Measurements from ENCODE around the gene AFAP1L2.

AFAP1L2 gene

GRCh38 chr10:114392112-114392835 lies 12.0 kb downstream of the AFAP1L2 start:
- in situ Hi-C loops (cut with MboI; ENCODE audit: low sequenced_read_pairs): no loop called here

- in situ Hi-C loops (cut with MboI; ENCODE audit: low sequenced_read_pairs): no loop called here
Observed at GRCh38 chr10:114391599-114391998, 12.7 kb downstream of the AFAP1L2 start.

GRCh38 chr10:114389426-114389825 lies 14.9 kb downstream of the AFAP1L2 start:
- in situ Hi-C loops (cut with MboI; ENCODE audit: low sequenced_read_pairs): no loop called here

- in situ Hi-C loops (cut with MboI; ENCODE audit: low sequenced_read_pairs): no loop called here
Observed at GRCh38 chr10:114388275-114388674, 16.0 kb downstream of the AFAP1L2 start.

- in situ Hi-C loops (cut with MboI; ENCODE audit: low sequenced_read_pairs): no loop called here
Observed at GRCh38 chr10:114387784-114388183, 16.5 kb downstream of the AFAP1L2 start.

- in situ Hi-C loops (cut with MboI; ENCODE audit: low sequenced_read_pairs): no loop called here
Observed at GRCh38 chr10:114386452-114386851, 17.9 kb downstream of the AFAP1L2 start.

- in situ Hi-C loops (cut with MboI; ENCODE audit: low sequenced_read_pairs): no loop called here
Observed at GRCh38 chr10:114385557-114385956, 18.7 kb downstream of the AFAP1L2 start.

GRCh38 chr10:114384601-114385000 lies 19.7 kb downstream of the AFAP1L2 start:
- in situ Hi-C loops (cut with MboI; ENCODE audit: low sequenced_read_pairs): no loop called here

- in situ Hi-C loops (cut with MboI; ENCODE audit: low sequenced_read_pairs): no loop called here
Observed at GRCh38 chr10:114384181-114384580, 20.1 kb downstream of the AFAP1L2 start.

- in situ Hi-C loops (cut with MboI; ENCODE audit: low sequenced_read_pairs): no loop called here
Observed at GRCh38 chr10:114380797-114381196, 23.5 kb downstream of the AFAP1L2 start.

- in situ Hi-C loops (cut with MboI; ENCODE audit: low sequenced_read_pairs): no loop called here
Observed at GRCh38 chr10:114380060-114380459, 24.2 kb downstream of the AFAP1L2 start.

GRCh38 chr10:114379631-114380041 lies 24.7 kb downstream of the AFAP1L2 start:
- in situ Hi-C loops (cut with MboI; ENCODE audit: low sequenced_read_pairs): no loop called here

- in situ Hi-C loops (cut with MboI; ENCODE audit: low sequenced_read_pairs): no loop called here
Observed at GRCh38 chr10:114376523-114376922, 27.8 kb downstream of the AFAP1L2 start.

GRCh38 chr10:114375047-114375446 lies 29.3 kb downstream of the AFAP1L2 start:
- in situ Hi-C loops (cut with MboI; ENCODE audit: low sequenced_read_pairs): no loop called here

GRCh38 chr10:114374053-114374791 lies 30.1 kb downstream of the AFAP1L2 start:
- in situ Hi-C loops (cut with MboI; ENCODE audit: low sequenced_read_pairs): no loop called here

GRCh38 chr10:114373631-114374030 lies 30.7 kb downstream of the AFAP1L2 start:
- in situ Hi-C loops (cut with MboI; ENCODE audit: low sequenced_read_pairs): no loop called here

- in situ Hi-C loops (cut with MboI; ENCODE audit: low sequenced_read_pairs): no loop called here
Observed at GRCh38 chr10:114372995-114373394, 31.3 kb downstream of the AFAP1L2 start.

- in situ Hi-C loops (cut with MboI; ENCODE audit: low sequenced_read_pairs): no loop called here
Observed at GRCh38 chr10:114372179-114372578, 32.1 kb downstream of the AFAP1L2 start.

GRCh38 chr10:114370966-114371365 lies 33.3 kb downstream of the AFAP1L2 start:
- in situ Hi-C loops (cut with MboI; ENCODE audit: low sequenced_read_pairs): no loop called here

GRCh38 chr10:114370199-114370598 lies 34.1 kb downstream of the AFAP1L2 start:
- in situ Hi-C loops (cut with MboI; ENCODE audit: low sequenced_read_pairs): no loop called here

- in situ Hi-C loops (cut with MboI; ENCODE audit: low sequenced_read_pairs): no loop called here
Observed at GRCh38 chr10:114368057-114368391, 36.3 kb downstream of the AFAP1L2 start.

- in situ Hi-C loops (cut with MboI; ENCODE audit: low sequenced_read_pairs): no loop called here
Observed at GRCh38 chr10:114367351-114368056, 36.8 kb downstream of the AFAP1L2 start.

Measured in HL-60/S4 treated with phorbol 12-myristate 13-acetate at 8.2 ng/mL for 4 days and 3 days (cell line).